ENCODE measurements around the gene KRTAP5-5.
"Not testable (repeated sequence)": the region's sequence is repeated elsewhere in the genome, so short reads cannot be mapped to it uniquely, and the experiment has no call there.

The KRTAP5-5 gene

GRCh38 chr11:1597331-1597993, 32.1 kb upstream of the KRTAP5-5 start:
- Histone ChIP-seq H3K27me3 (ENCODE audit: insufficient read depth, low read length) (peaks cover 17% of the 10 kb centered on the region), H3K27ac (ENCODE audit: low read length) (no peak overlapping the region), H3K9me3 (ENCODE audit: insufficient read depth, low read depth, low read length) (no peaks in the 10 kb centered on the region), H3K36me3 (ENCODE audit: insufficient read depth, low read depth, low read length) (no peaks in the 10 kb centered on the region), H3K4me3 (ENCODE audit: low read length) (no peak overlapping the region), H3K9ac (ENCODE audit: low read depth, low read length) (peak overlapping the region; percentile 15; the same call in 1 of the 2 replicates), H3K4me1 (ENCODE audit: insufficient read depth, low read length) (peaks cover 10% of the 10 kb centered on the region; the same call in 1 of the 2 replicates)

GRCh38 chr11:1597994-1598380, 31.6 kb upstream of the KRTAP5-5 start, which contains the start of gene KRTAP5-2:
Gene KRTAP5-2, minus strand, starts transcription at chr11:1598294. Its CDS starts 44 bp downstream, at chr11:1598250.
- peaks cover 10% of the 10 kb centered on the region; the same call in 1 of the 2 replicates for H3K4me1 ChIP-seq (ENCODE audit: insufficient read depth, low read length)
- peak within 1 kb of the TSS; percentile 15; the same call in 1 of the 2 replicates for H3K9ac ChIP-seq (ENCODE audit: low read depth, low read length)
- H3K27me3 ChIP-seq (ENCODE audit: insufficient read depth, low read length) = peaks cover 14% of the 10 kb centered on the region
- no peaks in the 10 kb centered on the region for H3K9me3 ChIP-seq (ENCODE audit: insufficient read depth, low read depth, low read length)
- no peak within 1 kb of the TSS for H3K4me3 ChIP-seq (ENCODE audit: low read length)
- H3K36me3 ChIP-seq (ENCODE audit: insufficient read depth, low read depth, low read length) = no peaks in the 10 kb centered on the region
- H3K27ac ChIP-seq (ENCODE audit: low read length) = no peak within 1 kb of the TSS

GRCh38 chr11:1598406-1598805, 31.2 kb upstream of the KRTAP5-5 start:
- peaks cover 14% of the 10 kb centered on the region for H3K27me3 ChIP-seq (ENCODE audit: insufficient read depth, low read length)
- H3K36me3 ChIP-seq (ENCODE audit: insufficient read depth, low read depth, low read length); H3K4me1 ChIP-seq (ENCODE audit: insufficient read depth, low read length); H3K4me3 ChIP-seq (ENCODE audit: low read length); H3K9me3 ChIP-seq (ENCODE audit: insufficient read depth, low read depth, low read length); H3K27ac ChIP-seq (ENCODE audit: low read length); H3K9ac ChIP-seq (ENCODE audit: low read depth, low read length): not testable (repeated sequence)

GRCh38 chr11:1598816-1599215, 30.8 kb upstream of the KRTAP5-5 start:
- Histone ChIP-seq H3K9me3 (ENCODE audit: insufficient read depth, low read depth, low read length) (no peaks in the 10 kb centered on the region), H3K27ac (ENCODE audit: low read length) (no peak overlapping the region), H3K9ac (ENCODE audit: low read depth, low read length) (no peak overlapping the region), H3K36me3 (ENCODE audit: insufficient read depth, low read depth, low read length) (no peaks in the 10 kb centered on the region), H3K4me1 (ENCODE audit: insufficient read depth, low read length) (peaks cover 10% of the 10 kb centered on the region; the same call in 1 of the 2 replicates), H3K27me3 (ENCODE audit: insufficient read depth, low read length) (peaks cover 14% of the 10 kb centered on the region), H3K4me3 (ENCODE audit: low read length) (no peak overlapping the region)

- peaks cover 14% of the 10 kb centered on the region for H3K27me3 ChIP-seq (ENCODE audit: insufficient read depth, low read length)
- H3K36me3 ChIP-seq (ENCODE audit: insufficient read depth, low read depth, low read length) = no peaks in the 10 kb centered on the region
- H3K9ac ChIP-seq (ENCODE audit: low read depth, low read length) = no peak overlapping the region
- H3K27ac ChIP-seq (ENCODE audit: low read length) = no peak overlapping the region
- H3K4me3 ChIP-seq (ENCODE audit: low read length) = no peak overlapping the region
- H3K9me3 ChIP-seq (ENCODE audit: insufficient read depth, low read depth, low read length) = no peaks in the 10 kb centered on the region
- H3K4me1 ChIP-seq (ENCODE audit: insufficient read depth, low read length) = peaks cover 10% of the 10 kb centered on the region; the same call in 1 of the 2 replicates
Observed at GRCh38 chr11:1600626-1601025, 28.9 kb upstream of the KRTAP5-5 start.

GRCh38 chr11:1601663-1602062, 27.9 kb upstream of the KRTAP5-5 start:
- not testable (repeated sequence) for H3K4me1 ChIP-seq (ENCODE audit: insufficient read depth, low read length); H3K27ac ChIP-seq (ENCODE audit: low read length); H3K9me3 ChIP-seq (ENCODE audit: insufficient read depth, low read depth, low read length); H3K36me3 ChIP-seq (ENCODE audit: insufficient read depth, low read depth, low read length); H3K9ac ChIP-seq (ENCODE audit: low read depth, low read length); H3K4me3 ChIP-seq (ENCODE audit: low read length)
- H3K27me3 ChIP-seq (ENCODE audit: insufficient read depth, low read length) = peaks cover 18% of the 10 kb centered on the region

GRCh38 chr11:1603629-1604028, 25.9 kb upstream of the KRTAP5-5 start:
- Histone ChIP-seq H3K27ac (ENCODE audit: low read length) (no peak overlapping the region), H3K9me3 (ENCODE audit: insufficient read depth, low read depth, low read length) (no peaks in the 10 kb centered on the region), H3K27me3 (ENCODE audit: insufficient read depth, low read length) (peaks cover 19% of the 10 kb centered on the region), H3K4me3 (ENCODE audit: low read length) (no peak overlapping the region), H3K4me1 (ENCODE audit: insufficient read depth, low read length) (no peaks in the 10 kb centered on the region; the same call in 1 of the 2 replicates), H3K36me3 (ENCODE audit: insufficient read depth, low read depth, low read length) (no peaks in the 10 kb centered on the region), H3K9ac (ENCODE audit: low read depth, low read length) (no peak overlapping the region)

GRCh38 chr11:1604181-1604580, 25.4 kb upstream of the KRTAP5-5 start:
- Histone ChIP-seq H3K36me3 (ENCODE audit: insufficient read depth, low read depth, low read length) (no peaks in the 10 kb centered on the region), H3K27me3 (ENCODE audit: insufficient read depth, low read length) (peaks cover 19% of the 10 kb centered on the region), H3K4me1 (ENCODE audit: insufficient read depth, low read length) (no peaks in the 10 kb centered on the region; the same call in 1 of the 2 replicates), H3K27ac (ENCODE audit: low read length) (no peak overlapping the region), H3K9me3 (ENCODE audit: insufficient read depth, low read depth, low read length) (no peaks in the 10 kb centered on the region), H3K4me3 (ENCODE audit: low read length) (no peak overlapping the region), H3K9ac (ENCODE audit: low read depth, low read length) (no peak overlapping the region)

- H3K4me3 ChIP-seq (ENCODE audit: low read length) = no peak overlapping the region
- no peaks in the 10 kb centered on the region for H3K36me3 ChIP-seq (ENCODE audit: insufficient read depth, low read depth, low read length)
- no peak overlapping the region for H3K9ac ChIP-seq (ENCODE audit: low read depth, low read length)
- no peaks in the 10 kb centered on the region for H3K9me3 ChIP-seq (ENCODE audit: insufficient read depth, low read depth, low read length)
- H3K4me1 ChIP-seq (ENCODE audit: insufficient read depth, low read length) = no peaks in the 10 kb centered on the region; the same call in 1 of the 2 replicates
- peaks cover 19% of the 10 kb centered on the region for H3K27me3 ChIP-seq (ENCODE audit: insufficient read depth, low read length)
- no peak overlapping the region for H3K27ac ChIP-seq (ENCODE audit: low read length)
Observed at GRCh38 chr11:1604711-1605110, 24.9 kb upstream of the KRTAP5-5 start.

GRCh38 chr11:1605923-1606322, 23.7 kb upstream of the KRTAP5-5 start:
- H3K27me3 ChIP-seq (ENCODE audit: insufficient read depth, low read length) = peaks cover 19% of the 10 kb centered on the region
- not testable (repeated sequence) for H3K4me3 ChIP-seq (ENCODE audit: low read length); H3K36me3 ChIP-seq (ENCODE audit: insufficient read depth, low read depth, low read length); H3K4me1 ChIP-seq (ENCODE audit: insufficient read depth, low read length); H3K27ac ChIP-seq (ENCODE audit: low read length); H3K9me3 ChIP-seq (ENCODE audit: insufficient read depth, low read depth, low read length); H3K9ac ChIP-seq (ENCODE audit: low read depth, low read length)

- H3K4me3 ChIP-seq (ENCODE audit: low read length); H3K9ac ChIP-seq (ENCODE audit: low read depth, low read length): not testable (repeated sequence)
Observed at GRCh38 chr11:1607156-1607845, 22.3 kb upstream of the KRTAP5-5 start.

GRCh38 chr11:1607901-1608300, 21.7 kb upstream of the KRTAP5-5 start:
- not testable (repeated sequence) for H3K27ac ChIP-seq (ENCODE audit: low read length); H3K4me1 ChIP-seq (ENCODE audit: insufficient read depth, low read length); H3K4me3 ChIP-seq (ENCODE audit: low read length); H3K36me3 ChIP-seq (ENCODE audit: insufficient read depth, low read depth, low read length); H3K9me3 ChIP-seq (ENCODE audit: insufficient read depth, low read depth, low read length); H3K9ac ChIP-seq (ENCODE audit: low read depth, low read length)
- peaks cover 19% of the 10 kb centered on the region for H3K27me3 ChIP-seq (ENCODE audit: insufficient read depth, low read length)

More at GRCh38 chr11:1607156-1607845, 22.3 kb upstream of the KRTAP5-5 start:
- H3K4me1 ChIP-seq (ENCODE audit: insufficient read depth, low read length); H3K9me3 ChIP-seq (ENCODE audit: insufficient read depth, low read depth, low read length); H3K36me3 ChIP-seq (ENCODE audit: insufficient read depth, low read depth, low read length); H3K27ac ChIP-seq (ENCODE audit: low read length): not testable (repeated sequence)
- peaks cover 19% of the 10 kb centered on the region for H3K27me3 ChIP-seq (ENCODE audit: insufficient read depth, low read length)
